Bronchial epithelial cell (primary cell): ENCODE results near the gene ATP2A1. TPM values are rescaled to one million over a fixed set of nuclear protein-coding genes. Genes with fewer than 3 reads are reported as not detected.

Experiments
- DNase-seq: peaks from one replicate; pipeline ENCODE4 v3.0.0-alpha.2; 2010; ENCODE audit warnings: low read depth
- FAIRE-seq: peaks from 2 replicates; lab custom pipeline; 2011; peaks lifted over from hg19 to GRCh38; lab: Jason Lieb, UNC
- H3K27me3 ChIP-seq: 2 replicates; pipeline ENCODE4 v1.5.1; 2011; ENCODE audit warnings: low read length; ENCODE audit not compliant: control insufficient read depth, insufficient read depth
- H3K36me3 ChIP-seq: 2 replicates; pipeline ENCODE4 v1.5.1; 2011; ENCODE audit warnings: low read length; ENCODE audit not compliant: control insufficient read depth, insufficient read depth
- H3K4me3 ChIP-seq: 2 replicates; pipeline ENCODE4 v1.5.1; 2011; ENCODE audit warnings: mild to moderate bottlenecking, low read depth, low read length, control low read depth
- CTCF ChIP-seq: IDR thresholded peaks from 2 replicates; pipeline ENCODE4 v1.5.1; 2011; ENCODE audit warnings: mild to moderate bottlenecking, moderate library complexity, low read length, control low read depth, inconsistent platforms; ENCODE audit not compliant: insufficient read depth, severe bottlenecking
- total RNA-seq: library from RNA; depleted of rRNA; stranded (reverse); fragments of >200 nt; gene quantifications from 2 replicates; pipeline ENCODE4 v1.2.1, GENCODE V29; 2014

ATP2A1 gene
- total RNA-seq, 1 donor from 2014 or later = under 0.01 TPM

GRCh38 chr16:28876973-28877654, 1.2 kb upstream of the ATP2A1 start:
- DNase-seq = no peak
- Histone ChIP-seq H3K27me3 (peaks cover 2% of the 10 kb centered on the region), H3K4me3 (no peak overlapping the region), H3K36me3 (peaks cover 7% of the 10 kb centered on the region)
- TF ChIP-seq CTCF = no peak
- FAIRE-seq = no peak

- no peak for FAIRE-seq
- Histone ChIP-seq H3K36me3 (peaks cover 6% of the 10 kb centered on the region), H3K4me3 (no peak overlapping the region), H3K27me3 (peaks cover 2% of the 10 kb centered on the region)
- DNase-seq = no peak
- no peak for TF ChIP-seq CTCF
These were observed 660 bp upstream of the ATP2A1 start for GRCh38 chr16:28877655-28878000.

- peaks cover 2% of the 10 kb centered on the region for H3K27me3 ChIP-seq
- peak overlapping the region; percentile 59 for H3K4me3 ChIP-seq
- DNase-seq (no peak), FAIRE-seq (no peak)
- H3K36me3 ChIP-seq = peaks cover under 1% of the 10 kb centered on the region
- TF ChIP-seq CTCF = no peak
These were observed 1.1 kb downstream of the ATP2A1 start for GRCh38 chr16:28879261-28879840.

- no peak for TF ChIP-seq CTCF
- H3K27me3 ChIP-seq = peaks cover 2% of the 10 kb centered on the region
- H3K4me3 ChIP-seq = peak overlapping the region; percentile 59
- H3K36me3 ChIP-seq = no peaks in the 10 kb centered on the region
- FAIRE-seq (no peak), DNase-seq (peak; percentile 65)
These were observed 1.7 kb downstream of the ATP2A1 start for GRCh38 chr16:28879841-28880588.

GRCh38 chr16:28880589-28880915, 2.3 kb downstream of the ATP2A1 start:
- no peak overlapping the region for H3K4me3 ChIP-seq
- DNase-seq (no peak), FAIRE-seq (no peak)
- no peak for TF ChIP-seq CTCF
- H3K36me3 ChIP-seq = no peaks in the 10 kb centered on the region
- peaks cover 2% of the 10 kb centered on the region for H3K27me3 ChIP-seq
